WTC11 (cell line): ENCODE data around the gene RBBP4. TPM values are rescaled to one million over a fixed set of nuclear protein-coding genes. Genes with fewer than 3 reads are reported as not detected.

Experiments used
- ATAC-seq: fragments of 200-7000 bp; cut with Tn5 transposase; 2 replicates; pipeline ENCODE4 v1.10.0; 2021; ENCODE audit warnings: mild to moderate bottlenecking, moderate library complexity
- CTCF ChIA-PET: fragments of 300-600 bp; sonication (Branson Sonifier 250); formaldehyde crosslinking; loops from one replicate; lab custom pipeline; 2021; ENCODE audit warnings: antibody characterized with exemption; lab: Charles Lee
- POLR2A ChIA-PET: fragments of 350-600 bp; sonication (Branson Sonifier 250); formaldehyde crosslinking; loops from one replicate; lab custom pipeline; 2021; ENCODE audit warnings: antibody characterized with exemption; lab: Charles Lee
- DNase-seq: peaks from one replicate; pipeline ENCODE4 v3.0.0; 2021; ENCODE audit warnings: low spot score
- H3K27ac Mint-ChIP-seq: 2 replicates; pipeline ENCODE4 v1.8.0; 2021; ENCODE audit warnings: mixed read lengths
- H3K27me3 Mint-ChIP-seq: 2 replicates; pipeline ENCODE4 v1.8.0; 2021; ENCODE audit warnings: low read depth, mild to moderate bottlenecking, moderate library complexity, mixed read lengths
- H3K36me3 Mint-ChIP-seq: 2 replicates; pipeline ENCODE4 v1.8.0; 2021; ENCODE audit warnings: mixed read lengths
- H3K4me1 Mint-ChIP-seq: 2 replicates; pipeline ENCODE4 v1.8.0; 2022; ENCODE audit warnings: mixed read lengths
- H3K4me3 Mint-ChIP-seq: 2 replicates; pipeline ENCODE4 v1.8.0; 2021; ENCODE audit warnings: mild to moderate bottlenecking, moderate library complexity, mixed read lengths
- H3K9me3 Mint-ChIP-seq: 2 replicates; pipeline ENCODE4 v1.8.0; 2021; ENCODE audit warnings: mixed read lengths
- HMGA2 ChIP-seq: fragments of 250-450 bp; sonication (Bioruptor Pico); IDR thresholded peaks from 2 replicates; pipeline ENCODE4 v1.4.0; 2021; ENCODE audit warnings: mild to moderate bottlenecking, moderate library complexity
- JAZF1 ChIP-seq: fragments of 250-450 bp; sonication (Bioruptor Pico); IDR thresholded peaks from 2 replicates; pipeline ENCODE4 v1.9.0; 2021; ENCODE audit warnings: moderate library complexity, mild to moderate bottlenecking, inconsistent platforms
- KAT7 ChIP-seq: sonication (generic); formaldehyde crosslinking; IDR thresholded peaks from 2 replicates; pipeline ENCODE4 v1.8.1; 2023; ENCODE audit warnings: missing genetic modification reagents, mild to moderate bottlenecking, borderline replicate concordance
- MXD4 ChIP-seq: fragments of 250-450 bp; sonication (Bioruptor Pico); IDR thresholded peaks from 2 replicates; pipeline ENCODE4 v1.8.0; 2021; ENCODE audit warnings: mild to moderate bottlenecking, moderate library complexity, borderline replicate concordance
- NFATC4 ChIP-seq: fragments of 250-450 bp; sonication (Bioruptor Pico); IDR thresholded peaks from 2 replicates; pipeline ENCODE4 v1.9.0; 2021; ENCODE audit warnings: mild to moderate bottlenecking
- NFYB ChIP-seq: sonication (generic); formaldehyde crosslinking; conservative IDR thresholded peaks from 2 replicates; pipeline ENCODE4 v1.8.0; 2022; ENCODE audit warnings: low read depth, missing genetic modification reagents
- NR1H2 ChIP-seq: sonication (generic); formaldehyde crosslinking; IDR thresholded peaks from 2 replicates; pipeline ENCODE4 v1.9.0; 2021; ENCODE audit warnings: mild to moderate bottlenecking, moderate library complexity, missing genetic modification reagents
- RELA ChIP-seq: sonication (generic); formaldehyde crosslinking; IDR thresholded peaks from 2 replicates; pipeline ENCODE4 v1.8.1; 2022; ENCODE audit warnings: missing genetic modification reagents, mild to moderate bottlenecking, borderline replicate concordance
- RORB ChIP-seq: fragments of 250-450 bp; sonication (Bioruptor Pico); IDR thresholded peaks from 2 replicates; pipeline ENCODE4 v1.9.0; 2021; ENCODE audit warnings: mild to moderate bottlenecking
- SMAD3 ChIP-seq: sonication (generic); formaldehyde crosslinking; IDR thresholded peaks from 2 replicates; pipeline ENCODE4 v1.8.0; 2022; ENCODE audit warnings: missing genetic modification reagents, mild to moderate bottlenecking, borderline replicate concordance
- SMAD4 ChIP-seq: sonication (generic); formaldehyde crosslinking; IDR thresholded peaks from 2 replicates; pipeline ENCODE4 v1.8.0; 2022; ENCODE audit warnings: mild to moderate bottlenecking, missing genetic modification reagents
- TEAD4 ChIP-seq: sonication (generic); formaldehyde crosslinking; IDR thresholded peaks from 2 replicates; pipeline ENCODE4 v1.8.0; 2022; ENCODE audit warnings: mild to moderate bottlenecking, missing genetic modification reagents
- ZBTB21 ChIP-seq: sonication (generic); formaldehyde crosslinking; IDR thresholded peaks from 2 replicates; pipeline ENCODE4 v1.8.1; 2023; ENCODE audit warnings: mild to moderate bottlenecking, missing genetic modification reagents, borderline replicate concordance
- ZNF121 ChIP-seq: sonication (generic); formaldehyde crosslinking; IDR thresholded peaks from 2 replicates; pipeline ENCODE4 v1.8.0; 2023; ENCODE audit warnings: missing genetic modification reagents
- ZNF219 ChIP-seq: sonication (generic); formaldehyde crosslinking; IDR thresholded peaks from 2 replicates; pipeline ENCODE4 v1.8.0; 2023; ENCODE audit warnings: missing genetic modification reagents, mild to moderate bottlenecking, borderline replicate concordance
- ZNF263 ChIP-seq: sonication (generic); formaldehyde crosslinking; IDR thresholded peaks from 2 replicates; pipeline ENCODE4 v1.8.1; 2022; ENCODE audit warnings: low read depth, mild to moderate bottlenecking, moderate library complexity, missing genetic modification reagents
- ZNF396 ChIP-seq: fragments of 250-450 bp; sonication (Bioruptor Pico); IDR thresholded peaks from 2 replicates; pipeline ENCODE4 v1.8.0; 2021; ENCODE audit warnings: mild to moderate bottlenecking, moderate library complexity, borderline replicate concordance
- total RNA-seq: library from RNA; stranded (reverse); gene quantifications from 3 replicates; pipeline ENCODE4 v1.2.3, GENCODE V29; 2021
- TF ChIP-seq, protein P1 (sequence below): sonication (generic); formaldehyde crosslinking; IDR thresholded peaks from 2 replicates; pipeline ENCODE4 v1.8.1; 2023; ENCODE audit warnings: mild to moderate bottlenecking, missing genetic modification reagents
- TF ChIP-seq, protein P2 (sequence below): fragments of 250-450 bp; sonication (Bioruptor Pico); IDR thresholded peaks from 2 replicates; pipeline ENCODE4 v1.8.0; 2021; ENCODE audit warnings: mild to moderate bottlenecking
- TF ChIP-seq, protein P3 (sequence below): sonication (generic); formaldehyde crosslinking; IDR thresholded peaks from 2 replicates; pipeline ENCODE4 v1.8.1; 2023; ENCODE audit warnings: mild to moderate bottlenecking, missing genetic modification reagents, moderate library complexity
- TF ChIP-seq, protein P4 (sequence below): fragments of 250-450 bp; sonication (Bioruptor Pico); conservative IDR thresholded peaks from 2 replicates; pipeline ENCODE4 v1.9.0; 2021; ENCODE audit warnings: mild to moderate bottlenecking
- TF ChIP-seq, protein P5 (sequence below): sonication (generic); formaldehyde crosslinking; IDR thresholded peaks from 2 replicates; pipeline ENCODE4 v1.8.0; 2023; ENCODE audit warnings: mild to moderate bottlenecking, missing genetic modification reagents
- TF ChIP-seq, protein P6 (sequence below): sonication (generic); formaldehyde crosslinking; IDR thresholded peaks from 2 replicates; pipeline ENCODE4 v1.8.1; 2022; ENCODE audit warnings: mild to moderate bottlenecking, moderate library complexity, missing genetic modification reagents

The RBBP4 gene
- total RNA-seq, 1 experiment from 2014 or later: 331 TPM

DNA sequence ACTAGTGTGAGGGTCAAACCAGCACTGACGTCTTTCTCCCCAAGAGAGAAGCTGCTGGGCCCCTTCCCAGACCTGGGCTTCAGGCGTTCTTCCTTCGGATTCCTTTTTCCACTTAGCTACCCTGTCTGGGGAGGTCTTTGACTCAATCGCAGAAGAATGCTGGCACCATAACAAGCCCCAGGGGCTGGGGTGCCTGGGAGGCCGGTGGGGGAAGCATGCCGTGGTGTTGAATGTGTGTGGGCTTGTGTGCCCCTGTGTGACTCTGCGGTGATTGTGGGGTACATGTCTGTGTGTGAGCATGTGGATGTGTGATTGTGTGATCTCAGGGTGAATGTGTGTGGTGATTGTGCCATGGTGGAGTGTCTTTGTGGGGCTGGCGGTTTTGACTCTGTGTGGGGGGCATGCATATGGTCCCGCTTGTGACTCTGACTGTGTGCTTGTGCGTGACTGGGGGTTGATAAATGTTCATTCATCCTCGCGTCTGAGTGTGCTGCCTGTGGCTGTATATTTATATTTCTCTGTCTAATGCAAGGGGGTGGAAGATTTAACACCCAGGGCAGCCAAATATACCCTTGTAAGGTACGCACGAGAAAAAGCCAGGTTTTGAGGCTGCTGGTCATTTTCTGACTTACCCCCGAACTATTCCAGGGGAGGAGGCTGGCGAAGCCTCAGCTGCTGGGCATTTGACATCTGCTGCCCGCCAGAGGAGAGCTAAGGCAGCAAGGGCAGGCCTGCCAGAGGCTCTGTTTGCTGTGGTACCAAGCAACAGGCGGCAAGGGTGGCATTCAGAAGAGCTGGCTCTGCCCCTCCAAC, 52.7 kb downstream of the RBBP4 start:
- H3K27me3 Mint-ChIP-seq: peaks cover 59% of the 10 kb centered on the region
- no peaks in the 10 kb centered on the region for H3K9me3 Mint-ChIP-seq
- ATAC-seq (peak; percentile 24), DNase-seq (no peak)
- no peak for TF ChIP-seq NR1H2
- no peak for TF ChIP-seq SMAD3 (CRISPR knock-in tag)
- TF ChIP-seq NFATC4 (CRISPR knock-in tag): no peak
- TF ChIP-seq SMAD4 (CRISPR knock-in tag): no peak
- TF ChIP-seq RORB (CRISPR knock-in tag): no peak
- no peak for TF ChIP-seq TEAD4 (CRISPR knock-in tag)
- TF ChIP-seq, protein P1, sequence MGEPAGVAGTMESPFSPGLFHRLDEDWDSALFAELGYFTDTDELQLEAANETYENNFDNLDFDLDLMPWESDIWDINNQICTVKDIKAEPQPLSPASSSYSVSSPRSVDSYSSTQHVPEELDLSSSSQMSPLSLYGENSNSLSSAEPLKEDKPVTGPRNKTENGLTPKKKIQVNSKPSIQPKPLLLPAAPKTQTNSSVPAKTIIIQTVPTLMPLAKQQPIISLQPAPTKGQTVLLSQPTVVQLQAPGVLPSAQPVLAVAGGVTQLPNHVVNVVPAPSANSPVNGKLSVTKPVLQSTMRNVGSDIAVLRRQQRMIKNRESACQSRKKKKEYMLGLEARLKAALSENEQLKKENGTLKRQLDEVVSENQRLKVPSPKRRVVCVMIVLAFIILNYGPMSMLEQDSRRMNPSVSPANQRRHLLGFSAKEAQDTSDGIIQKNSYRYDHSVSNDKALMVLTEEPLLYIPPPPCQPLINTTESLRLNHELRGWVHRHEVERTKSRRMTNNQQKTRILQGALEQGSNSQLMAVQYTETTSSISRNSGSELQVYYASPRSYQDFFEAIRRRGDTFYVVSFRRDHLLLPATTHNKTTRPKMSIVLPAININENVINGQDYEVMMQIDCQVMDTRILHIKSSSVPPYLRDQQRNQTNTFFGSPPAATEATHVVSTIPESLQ (CRISPR knock-in tag): no peak
- no peak for TF ChIP-seq HMGA2 (CRISPR knock-in tag)
- TF ChIP-seq ZNF219: no peak
- no peak for TF ChIP-seq MXD4 (CRISPR knock-in tag)
- TF ChIP-seq, protein P2, sequence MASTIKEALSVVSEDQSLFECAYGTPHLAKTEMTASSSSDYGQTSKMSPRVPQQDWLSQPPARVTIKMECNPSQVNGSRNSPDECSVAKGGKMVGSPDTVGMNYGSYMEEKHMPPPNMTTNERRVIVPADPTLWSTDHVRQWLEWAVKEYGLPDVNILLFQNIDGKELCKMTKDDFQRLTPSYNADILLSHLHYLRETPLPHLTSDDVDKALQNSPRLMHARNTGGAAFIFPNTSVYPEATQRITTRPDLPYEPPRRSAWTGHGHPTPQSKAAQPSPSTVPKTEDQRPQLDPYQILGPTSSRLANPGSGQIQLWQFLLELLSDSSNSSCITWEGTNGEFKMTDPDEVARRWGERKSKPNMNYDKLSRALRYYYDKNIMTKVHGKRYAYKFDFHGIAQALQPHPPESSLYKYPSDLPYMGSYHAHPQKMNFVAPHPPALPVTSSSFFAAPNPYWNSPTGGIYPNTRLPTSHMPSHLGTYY: no peak
- TF ChIP-seq, protein P3, sequence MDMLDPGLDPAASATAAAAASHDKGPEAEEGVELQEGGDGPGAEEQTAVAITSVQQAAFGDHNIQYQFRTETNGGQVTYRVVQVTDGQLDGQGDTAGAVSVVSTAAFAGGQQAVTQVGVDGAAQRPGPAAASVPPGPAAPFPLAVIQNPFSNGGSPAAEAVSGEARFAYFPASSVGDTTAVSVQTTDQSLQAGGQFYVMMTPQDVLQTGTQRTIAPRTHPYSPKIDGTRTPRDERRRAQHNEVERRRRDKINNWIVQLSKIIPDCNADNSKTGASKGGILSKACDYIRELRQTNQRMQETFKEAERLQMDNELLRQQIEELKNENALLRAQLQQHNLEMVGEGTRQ: no peak
- TF ChIP-seq JAZF1 (CRISPR knock-in tag): no peak
- TF ChIP-seq, protein P4, sequence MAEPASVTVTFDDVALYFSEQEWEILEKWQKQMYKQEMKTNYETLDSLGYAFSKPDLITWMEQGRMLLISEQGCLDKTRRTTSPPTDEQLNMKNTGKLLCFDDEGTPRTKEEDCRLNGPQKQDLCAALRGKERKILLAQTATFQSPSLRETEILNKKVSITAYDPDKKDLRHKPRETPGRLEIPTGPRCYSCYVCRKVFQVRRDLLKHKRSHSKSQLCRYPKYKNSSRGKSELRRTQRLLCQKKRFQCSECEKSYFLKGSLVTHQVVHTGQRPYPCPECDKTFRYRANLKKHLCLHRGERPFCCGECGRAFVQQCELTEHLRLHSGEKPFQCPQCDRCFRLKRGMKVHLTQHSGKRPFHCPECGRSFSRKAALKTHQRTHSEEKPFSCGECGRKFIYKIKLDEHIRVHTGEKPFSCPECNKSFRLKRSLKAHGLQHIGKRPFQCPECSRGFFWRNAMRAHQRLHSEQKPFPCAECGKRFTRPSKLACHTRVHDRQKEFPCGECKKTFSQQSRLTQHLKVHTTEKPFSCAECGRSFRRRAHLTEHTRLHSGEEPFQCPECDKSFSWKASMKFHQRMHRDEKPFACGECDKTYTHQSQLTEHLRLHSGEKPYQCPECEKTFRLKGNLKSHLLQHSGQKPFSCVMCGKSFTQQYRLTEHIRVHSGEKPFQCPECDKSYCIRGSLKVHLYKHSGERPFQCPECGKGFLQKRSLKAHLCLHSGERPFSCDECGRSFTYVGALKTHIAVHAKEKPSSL (CRISPR knock-in tag): no peak
- TF ChIP-seq KAT7: no peak
- no peak for TF ChIP-seq ZNF263 (CRISPR knock-in tag)
- H3K4me1 Mint-ChIP-seq: peaks cover 11% of the 10 kb centered on the region
- no peaks in the 10 kb centered on the region for H3K36me3 Mint-ChIP-seq
- H3K27ac Mint-ChIP-seq: no peak overlapping the region
- CTCF ChIA-PET: interaction anchor here (1.6 to 3.6 kb wide), 3 partner anchors 8 to 183 kb away, joined by 6 to 43 read pairs (median 19); no protein-coding TSS in a partner anchor
- POLR2A ChIA-PET: interaction anchor here (0.9 kb wide), 1 partner anchor 15 kb away, joined by 3 read pairs; no protein-coding TSS in a partner anchor
- H3K4me3 Mint-ChIP-seq: peak overlapping the region; percentile 68

DNA sequence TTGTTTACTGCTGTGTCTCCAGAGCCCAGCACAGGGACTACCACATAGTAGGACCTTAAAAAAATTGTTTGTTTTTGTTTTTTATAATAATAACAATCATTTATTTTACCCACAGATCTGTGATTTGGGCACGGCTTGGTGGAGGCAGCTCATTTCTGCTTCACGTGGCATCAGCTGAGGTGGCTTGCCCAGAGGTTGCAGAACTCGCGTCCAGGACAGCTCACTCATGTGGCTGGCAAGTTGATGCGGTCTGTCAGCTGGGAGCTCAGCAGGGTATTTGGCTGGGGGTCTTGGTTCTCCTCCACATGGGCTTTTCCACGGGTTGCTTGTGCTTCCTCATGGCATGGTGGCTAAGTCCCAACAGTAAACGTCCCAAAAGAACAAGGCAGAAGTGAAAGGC, 54.5 kb downstream of the RBBP4 start:
- POLR2A ChIA-PET: interaction anchor here (1.3 kb wide), 1 partner anchor 69 kb away, joined by 6 read pairs; no protein-coding TSS in a partner anchor
- TF ChIP-seq ZBTB21: no peak
- no peak for TF ChIP-seq ZNF396 (CRISPR knock-in tag)
- TF ChIP-seq NFYB: no peak; the same call in 1 of the 2 replicates
- TF ChIP-seq RELA (CRISPR knock-in tag): no peak
- TF ChIP-seq ZNF121 (CRISPR knock-in tag): no peak
- TF ChIP-seq, protein P5, sequence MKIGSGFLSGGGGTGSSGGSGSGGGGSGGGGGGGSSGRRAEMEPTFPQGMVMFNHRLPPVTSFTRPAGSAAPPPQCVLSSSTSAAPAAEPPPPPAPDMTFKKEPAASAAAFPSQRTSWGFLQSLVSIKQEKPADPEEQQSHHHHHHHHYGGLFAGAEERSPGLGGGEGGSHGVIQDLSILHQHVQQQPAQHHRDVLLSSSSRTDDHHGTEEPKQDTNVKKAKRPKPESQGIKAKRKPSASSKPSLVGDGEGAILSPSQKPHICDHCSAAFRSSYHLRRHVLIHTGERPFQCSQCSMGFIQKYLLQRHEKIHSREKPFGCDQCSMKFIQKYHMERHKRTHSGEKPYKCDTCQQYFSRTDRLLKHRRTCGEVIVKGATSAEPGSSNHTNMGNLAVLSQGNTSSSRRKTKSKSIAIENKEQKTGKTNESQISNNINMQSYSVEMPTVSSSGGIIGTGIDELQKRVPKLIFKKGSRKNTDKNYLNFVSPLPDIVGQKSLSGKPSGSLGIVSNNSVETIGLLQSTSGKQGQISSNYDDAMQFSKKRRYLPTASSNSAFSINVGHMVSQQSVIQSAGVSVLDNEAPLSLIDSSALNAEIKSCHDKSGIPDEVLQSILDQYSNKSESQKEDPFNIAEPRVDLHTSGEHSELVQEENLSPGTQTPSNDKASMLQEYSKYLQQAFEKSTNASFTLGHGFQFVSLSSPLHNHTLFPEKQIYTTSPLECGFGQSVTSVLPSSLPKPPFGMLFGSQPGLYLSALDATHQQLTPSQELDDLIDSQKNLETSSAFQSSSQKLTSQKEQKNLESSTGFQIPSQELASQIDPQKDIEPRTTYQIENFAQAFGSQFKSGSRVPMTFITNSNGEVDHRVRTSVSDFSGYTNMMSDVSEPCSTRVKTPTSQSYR (CRISPR knock-in tag): no peak
- TF ChIP-seq, protein P6, sequence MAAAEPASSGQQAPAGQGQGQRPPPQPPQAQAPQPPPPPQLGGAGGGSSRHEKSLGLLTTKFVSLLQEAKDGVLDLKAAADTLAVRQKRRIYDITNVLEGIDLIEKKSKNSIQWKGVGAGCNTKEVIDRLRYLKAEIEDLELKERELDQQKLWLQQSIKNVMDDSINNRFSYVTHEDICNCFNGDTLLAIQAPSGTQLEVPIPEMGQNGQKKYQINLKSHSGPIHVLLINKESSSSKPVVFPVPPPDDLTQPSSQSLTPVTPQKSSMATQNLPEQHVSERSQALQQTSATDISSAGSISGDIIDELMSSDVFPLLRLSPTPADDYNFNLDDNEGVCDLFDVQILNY (CRISPR knock-in tag): no peak
- no peak for TF ChIP-seq TEAD4 (CRISPR knock-in tag)
- Mint-ChIP-seq H3K36me3 (no peaks in the 10 kb centered on the region), H3K9me3 (no peaks in the 10 kb centered on the region), H3K27me3 (peaks cover 55% of the 10 kb centered on the region), H3K27ac (no peak overlapping the region), H3K4me1 (peaks cover 11% of the 10 kb centered on the region), H3K4me3 (no peak overlapping the region)
- ATAC-seq (no peak), DNase-seq (no peak)
- CTCF ChIA-PET: interaction anchor here (1.1 to 1.8 kb wide), 5 partner anchors 11 to 185 kb away, joined by 3 to 7 read pairs (median 3); no protein-coding TSS in a partner anchor
